Ovary (tissue), 1 donor: ENCODE results near the gene ENO1.

Experiments used
- EP300 ChIP-seq: sonication (generic); formaldehyde crosslinking; IDR thresholded peaks from one replicate; pipeline ENCODE4 v1.6.1; 2017; ENCODE audit warnings: antibody characterized with exemption
- POLR2A ChIP-seq: fragments of 450-650 bp; IDR thresholded peaks from one replicate; pipeline ENCODE4 v1.6.1; 2017; ENCODE audit warnings: antibody characterized with exemption, mild to moderate bottlenecking, moderate library complexity

DNA sequence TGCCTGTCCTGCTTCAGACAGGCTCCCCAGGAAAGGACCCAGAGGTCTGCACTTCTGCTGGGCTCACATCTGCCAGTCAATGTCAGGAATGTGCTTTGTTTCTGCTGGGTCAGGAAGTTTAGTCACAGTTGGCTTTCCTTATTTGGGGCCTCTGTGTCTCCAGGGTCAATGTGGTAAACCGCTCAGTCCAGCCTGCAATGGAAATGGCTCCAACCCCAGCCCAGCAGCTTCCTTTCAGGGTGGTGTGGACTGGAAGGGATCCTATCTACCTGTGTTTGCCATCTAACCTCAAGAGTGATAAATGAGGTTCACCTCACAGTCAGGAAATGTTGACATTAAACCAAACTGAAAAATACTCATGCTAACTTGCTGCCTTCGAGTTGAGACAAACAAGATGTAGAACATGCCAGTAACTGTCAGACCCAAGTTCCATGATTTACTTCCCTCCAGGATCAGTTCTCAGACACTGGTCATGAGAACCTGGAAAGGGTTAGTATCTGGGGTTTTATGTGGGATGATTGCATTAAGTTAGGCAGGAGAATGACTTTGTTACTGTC, 20.3 kb downstream of the ENO1 start:
- TF ChIP-seq POLR2A (no peak), EP300 (no peak)
